ENCODE results near the gene OOSP1. TPM values are rescaled to one million over a fixed set of nuclear protein-coding genes. Genes with fewer than 3 reads are reported as not detected.
"Not testable (repeated sequence)": the region's sequence is repeated elsewhere in the genome, so short reads cannot be mapped to it uniquely, and the experiment has no call there.

OOSP1 gene, protein sequence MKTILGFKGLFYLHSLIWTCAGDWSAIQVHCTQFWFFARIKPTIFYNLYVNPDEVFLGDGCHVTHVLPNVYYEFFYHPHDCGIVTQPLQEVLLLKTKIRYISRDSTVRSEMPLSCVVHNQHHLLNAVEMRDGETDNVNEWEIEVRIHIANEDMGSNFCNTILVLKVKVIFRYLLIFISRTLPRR
- 1.6 TPM for total RNA-seq

DNA sequence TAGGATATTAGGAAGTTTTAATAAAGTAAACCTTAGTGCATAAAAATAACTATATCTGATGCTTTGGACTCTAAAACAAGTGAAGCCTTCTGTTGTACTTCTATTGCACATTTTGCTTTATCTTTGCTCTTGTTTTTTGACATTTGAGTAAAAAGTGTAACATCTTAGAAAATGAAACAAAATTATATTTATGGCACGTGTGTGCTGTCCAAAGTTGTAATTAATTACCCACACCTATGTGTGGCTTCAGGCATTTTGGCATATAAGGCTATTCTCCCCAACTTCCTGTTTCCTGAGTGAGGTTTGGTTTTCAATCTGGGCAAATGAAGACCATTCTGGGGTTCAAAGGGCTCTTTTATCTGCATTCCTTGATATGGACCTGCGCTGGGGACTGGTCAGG, at the start of gene OOSP1:
OOSP1 (plus strand) TSS at position 301 of the 400 bp plus-strand sequence; CDS start at position 324, 23 bp downstream.
- no peak for DNase-seq

DNA sequence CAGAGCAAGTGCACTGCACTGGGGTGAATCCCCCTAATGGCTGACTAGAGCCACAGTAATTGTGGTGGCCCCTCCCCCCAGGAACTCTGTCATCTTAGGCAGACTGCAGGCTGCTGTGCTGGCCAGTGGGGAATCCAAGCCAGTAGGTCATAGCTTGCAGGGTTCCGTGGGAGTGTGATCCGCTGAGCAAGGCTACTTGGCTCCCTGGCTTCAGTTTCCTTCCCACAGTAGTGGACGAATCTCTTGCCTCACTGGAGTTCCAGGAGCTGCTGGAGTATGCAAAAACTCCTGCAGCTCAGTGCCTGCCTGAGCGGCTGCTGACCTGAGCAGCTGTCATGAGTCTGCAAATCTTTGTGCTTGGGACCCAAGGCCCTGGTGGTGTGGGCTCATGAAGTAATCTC, 46.5 kb upstream of the OOSP1 start:
- DNase-seq, result no peak

DNA sequence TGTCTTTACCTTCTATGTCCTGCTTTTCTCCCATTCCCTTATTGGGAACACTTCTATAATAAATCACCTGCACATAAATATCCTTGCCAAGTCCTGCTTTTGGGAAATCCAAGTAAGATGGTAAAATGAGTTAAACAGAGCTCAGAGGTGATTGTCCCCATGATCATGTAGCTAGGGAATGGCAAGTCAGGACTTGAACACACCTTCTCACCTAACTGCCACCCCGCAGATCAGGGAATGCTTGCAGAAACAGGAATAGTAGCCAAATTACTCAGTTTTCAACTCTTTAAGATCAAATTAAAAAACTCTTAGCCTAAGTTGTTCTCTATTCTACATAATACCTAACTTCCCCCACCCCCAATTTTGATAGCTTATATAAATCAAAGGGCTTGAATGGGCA, 43.6 kb upstream of the OOSP1 start:
- DNase-seq, result no peak

DNA sequence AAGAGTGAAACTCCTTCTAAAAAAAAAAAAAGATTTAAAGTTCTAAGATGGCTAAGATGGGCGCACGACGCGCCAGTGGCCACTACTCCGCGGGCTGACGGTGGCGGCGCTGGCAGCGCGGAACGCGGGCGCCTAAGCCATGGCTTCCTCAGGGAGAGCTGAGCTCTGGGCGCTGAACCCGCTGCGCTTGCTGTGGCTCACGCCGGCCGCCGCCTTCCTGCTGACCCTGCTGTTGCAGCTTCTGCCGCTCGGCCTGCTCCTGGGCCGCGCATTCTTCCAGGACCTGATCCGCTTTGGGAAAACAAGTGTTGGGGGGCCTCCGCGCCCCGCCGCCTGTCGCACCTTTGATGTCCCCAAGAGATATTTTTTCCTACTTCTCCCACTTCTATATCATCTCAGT, 40.2 kb upstream of the OOSP1 start:
- no peak for DNase-seq

DNA sequence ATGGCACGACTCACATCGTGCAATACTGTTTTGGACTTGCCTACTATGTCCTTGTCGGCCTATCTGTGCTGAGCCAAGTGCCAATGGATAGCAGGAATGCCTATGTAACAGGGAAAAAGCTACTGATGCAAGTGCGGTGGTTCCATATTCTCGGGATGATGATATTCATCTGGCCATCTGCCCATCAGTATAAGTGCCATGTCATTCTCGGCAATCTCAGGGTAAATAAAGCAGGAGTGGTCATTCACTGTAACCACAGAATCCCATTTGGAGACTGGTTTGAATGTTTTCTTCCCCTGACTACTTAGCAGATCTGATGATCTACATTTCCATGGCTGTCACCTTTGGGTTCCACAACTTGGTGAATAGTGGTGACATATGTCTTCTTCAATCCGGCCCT, 39.6 kb upstream of the OOSP1 start:
- DNase-seq, result no peak

DNA sequence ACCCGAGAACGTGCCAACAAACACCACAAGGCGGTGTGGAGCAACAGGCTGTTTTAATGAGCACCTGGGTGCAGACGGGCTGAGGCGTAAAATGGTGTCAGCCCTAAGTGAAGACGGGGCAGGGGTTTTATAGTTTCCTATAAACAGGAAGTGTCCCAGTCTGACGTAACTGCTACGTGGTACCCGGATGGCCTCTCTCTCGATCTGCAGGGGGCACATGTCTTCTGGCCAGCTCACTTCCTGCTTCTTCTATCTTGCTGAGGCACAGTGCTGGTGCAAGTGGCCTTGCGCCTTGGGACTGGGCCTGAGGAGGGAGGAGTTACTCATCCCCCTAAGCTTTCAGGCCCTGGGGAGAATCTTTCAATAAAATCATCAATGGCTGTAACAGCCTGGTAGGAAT, 38.7 kb upstream of the OOSP1 start:
- no peak for DNase-seq

DNA sequence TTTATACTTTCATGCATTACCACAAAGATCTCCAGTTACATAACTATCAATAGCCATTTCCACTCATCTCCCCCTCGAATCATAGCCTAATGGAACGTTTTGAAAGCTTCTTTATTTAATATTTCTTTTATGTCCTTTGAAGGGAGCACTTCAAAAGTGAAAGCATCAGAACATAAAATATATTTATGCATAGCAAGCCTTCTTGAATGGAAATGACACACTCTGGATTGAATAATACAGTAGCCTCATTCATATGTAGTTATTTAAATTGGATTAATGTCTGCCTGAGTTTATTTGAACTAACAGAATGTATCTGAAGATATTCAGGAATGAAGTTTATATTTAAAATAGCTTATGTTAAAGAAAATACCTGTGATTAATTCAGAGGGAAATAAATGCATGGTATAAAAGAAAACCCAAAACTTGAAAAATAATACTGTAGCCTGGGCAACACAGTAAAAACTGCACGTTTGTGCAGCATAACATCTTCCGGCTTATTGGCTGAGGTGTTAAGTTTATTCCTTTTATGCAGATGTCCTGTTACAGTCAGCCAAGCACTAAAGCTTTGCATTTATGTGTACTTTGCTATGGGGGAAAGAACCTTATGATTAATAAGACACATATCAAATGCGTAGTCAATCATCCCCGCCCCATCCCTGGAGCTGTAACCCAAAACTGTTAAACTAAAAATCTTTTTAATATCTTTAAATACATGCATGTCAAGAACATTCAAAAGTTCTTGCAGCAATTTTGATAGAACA, 37.7 kb upstream of the OOSP1 start:
- no peak for DNase-seq

DNA sequence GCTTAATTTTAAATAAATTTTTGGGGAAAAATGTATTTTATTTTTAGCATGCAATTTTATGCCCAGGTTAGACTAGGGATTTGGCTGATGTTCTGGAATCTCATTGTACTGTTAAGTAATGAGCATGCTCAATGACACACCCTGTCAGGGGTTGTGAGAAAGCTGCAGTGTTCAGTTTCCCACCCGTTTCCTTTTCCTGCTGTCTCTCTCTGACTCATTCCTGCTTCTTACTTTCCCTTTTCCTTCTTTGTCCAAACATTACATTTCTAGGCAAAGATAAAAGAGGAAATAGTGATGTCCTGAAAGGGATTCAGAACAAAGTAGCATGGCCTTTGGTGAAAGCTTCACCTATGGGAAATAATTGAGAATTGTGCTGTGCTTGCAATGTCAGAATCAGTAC, 36.9 kb upstream of the OOSP1 start:
- DNase-seq, result no peak

DNA sequence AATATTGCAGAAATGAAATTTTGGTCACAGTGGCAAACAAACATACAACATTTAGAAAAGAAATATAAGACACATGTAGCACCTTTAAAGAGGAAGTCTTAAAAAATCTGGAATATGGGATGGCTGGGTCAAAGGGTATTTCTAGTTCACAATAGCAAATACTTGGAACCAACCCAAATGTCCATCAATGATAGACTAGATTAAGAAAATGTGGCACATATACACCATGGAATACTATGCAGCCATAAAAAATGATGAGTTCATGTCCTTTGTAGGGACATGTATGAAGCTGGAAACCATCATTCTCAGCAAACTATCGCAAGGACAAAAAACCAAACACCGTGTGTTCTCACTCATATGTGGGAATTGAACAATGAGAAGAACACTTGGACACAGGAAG, 34.7 kb upstream of the OOSP1 start:
- DNase-seq, result not testable (repeated sequence)

DNA sequence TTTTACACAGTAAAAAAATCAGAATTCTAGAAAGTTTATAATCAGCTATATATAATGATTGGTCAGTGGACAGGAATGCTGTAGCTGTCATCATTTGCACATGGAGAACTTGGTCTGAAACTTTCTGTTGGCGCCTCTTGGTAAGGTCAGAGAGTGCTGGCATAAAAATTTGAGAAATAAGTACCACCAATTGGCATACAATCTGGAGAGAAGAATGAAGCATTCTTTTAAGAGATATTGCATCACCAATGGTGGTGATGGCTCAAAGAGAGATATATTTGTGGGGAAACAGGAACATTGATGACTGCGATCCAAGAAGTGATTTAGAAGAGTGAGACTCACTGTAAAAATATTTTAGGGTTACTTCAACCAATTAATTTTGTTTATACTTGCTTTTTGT, 19.8 kb upstream of the OOSP1 start:
- no peak for DNase-seq

DNA sequence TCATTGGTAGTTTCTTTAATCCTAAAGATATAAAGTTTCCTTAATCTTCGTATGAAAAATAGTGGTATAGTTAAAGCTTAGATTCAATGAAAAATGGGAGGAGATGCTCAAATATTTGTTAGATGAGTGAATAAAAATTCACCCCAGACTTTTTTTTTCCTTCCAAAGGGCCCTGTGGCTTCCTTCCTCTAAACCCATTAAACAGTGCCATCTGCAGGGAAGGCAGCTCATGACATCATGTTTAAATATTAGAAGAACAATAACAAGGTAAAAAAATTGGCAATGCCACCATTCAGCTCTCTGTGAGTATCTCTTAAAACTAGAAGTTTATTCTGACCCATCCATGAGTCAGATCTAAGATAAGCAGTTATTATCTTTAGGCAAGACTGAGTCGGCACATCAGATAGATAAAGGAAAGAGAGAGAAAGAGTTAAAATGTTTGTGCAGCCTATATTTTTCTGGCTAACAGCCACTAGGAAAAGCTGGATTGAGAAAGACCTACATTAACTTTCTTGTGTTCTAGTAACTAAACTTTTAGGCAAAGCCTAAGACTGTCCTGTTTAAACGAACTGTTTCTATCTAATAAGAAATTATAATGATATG, 19.1 kb upstream of the OOSP1 start:
- DNase-seq, result no peak

DNA sequence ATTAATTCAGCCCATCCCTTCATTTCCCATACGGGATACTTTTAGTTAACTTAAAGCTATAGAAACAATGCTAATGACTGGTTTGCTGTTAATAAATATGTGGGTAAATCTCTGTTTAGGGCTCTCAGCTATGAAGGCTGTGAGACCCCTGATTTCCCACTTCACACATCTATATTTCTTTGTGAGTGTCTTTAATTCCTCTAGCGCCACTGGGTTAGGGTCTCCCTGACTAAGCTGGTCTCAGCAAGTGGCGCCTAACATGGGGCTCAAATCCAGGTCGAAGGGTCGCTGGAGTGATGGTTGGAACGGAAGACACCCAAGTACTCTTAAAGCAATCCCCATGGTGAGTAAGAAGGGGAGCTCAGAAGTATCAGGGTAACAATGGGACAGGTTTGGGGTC, 14.4 kb upstream of the OOSP1 start:
- no peak for DNase-seq

DNA sequence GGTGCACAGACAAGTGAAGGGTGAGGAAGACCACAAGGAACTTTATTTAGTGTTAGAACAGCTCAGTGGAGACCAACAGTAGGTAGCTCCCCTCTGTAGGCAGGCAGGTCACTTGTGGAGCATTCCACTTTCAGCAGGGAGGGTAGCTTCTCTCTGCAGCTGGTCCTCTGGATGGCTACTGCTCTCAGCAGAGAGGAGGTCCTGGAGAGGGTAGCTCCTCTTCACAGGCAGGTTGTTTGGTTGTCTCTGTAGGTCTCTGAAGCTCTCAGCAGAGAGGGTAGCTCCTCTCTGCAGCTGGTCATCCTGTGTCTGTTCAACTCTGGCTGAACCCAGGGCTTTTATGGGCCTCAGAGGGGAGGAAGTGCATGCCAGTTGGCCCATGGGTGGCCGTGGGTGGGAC, 6.5 kb upstream of the OOSP1 start:
- DNase-seq, result no peak

DNA sequence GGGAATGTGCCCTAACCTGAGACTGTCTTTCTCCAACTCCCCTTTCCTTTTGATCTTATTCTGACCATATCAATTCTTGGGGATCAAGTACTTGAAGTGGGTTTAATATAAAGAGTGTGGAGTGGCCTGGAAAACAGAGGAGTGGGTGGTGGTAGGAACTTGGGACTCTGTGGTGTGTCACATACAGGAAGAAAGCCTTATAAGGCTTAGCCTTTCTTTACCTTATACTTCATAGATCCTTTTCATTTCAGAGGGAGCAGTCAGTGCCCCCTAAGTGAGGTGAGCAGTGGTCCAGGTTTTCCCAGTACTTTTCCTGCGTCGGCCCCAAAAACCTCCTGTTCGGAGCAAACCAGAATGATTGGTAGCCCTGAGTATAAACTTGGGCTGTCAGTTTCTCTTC, 486 bp downstream of the OOSP1 start:
- DNase-seq, result no peak

DNA sequence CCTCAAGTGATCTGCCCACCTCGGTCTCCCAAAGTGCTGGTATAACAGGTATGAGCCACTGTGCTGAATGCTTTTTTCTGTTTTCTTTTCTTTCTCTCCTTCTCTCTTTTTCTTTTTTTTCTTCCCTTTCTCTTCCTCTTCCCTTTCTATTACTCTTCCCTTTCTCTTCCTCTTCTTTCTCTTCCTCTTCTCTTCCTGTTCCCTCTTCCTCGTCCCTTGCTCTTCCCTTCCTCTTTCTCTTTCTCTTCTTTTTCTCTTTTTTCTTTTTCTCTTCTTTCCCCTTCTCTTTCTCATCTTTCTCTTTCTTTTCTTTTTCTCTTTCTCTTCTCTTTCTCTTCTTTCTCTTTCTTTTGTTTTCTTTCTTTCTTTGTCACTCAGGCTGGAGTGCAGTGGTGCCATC, 1.2 kb downstream of the OOSP1 start:
- DNase-seq, result no peak

DNA sequence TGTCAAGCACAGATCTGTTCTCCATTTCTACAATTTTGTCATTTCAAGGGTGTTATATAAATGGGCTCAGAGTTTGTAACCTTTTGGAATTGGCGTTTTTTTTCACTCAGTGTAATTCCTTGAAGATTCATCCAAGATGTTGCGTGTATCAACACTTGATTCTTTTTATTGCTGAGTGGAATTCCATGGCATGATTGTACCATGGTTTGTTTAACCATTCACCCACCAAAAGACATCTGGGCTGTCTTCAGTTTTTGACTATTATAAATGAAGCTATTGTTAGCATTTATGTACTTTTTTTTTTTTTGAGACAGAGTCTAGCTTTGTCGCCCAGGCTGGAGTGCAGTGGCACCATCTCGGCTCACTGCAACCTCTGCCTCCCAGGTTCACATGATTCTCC, 2.9 kb downstream of the OOSP1 start:
- no peak for DNase-seq

DNA sequence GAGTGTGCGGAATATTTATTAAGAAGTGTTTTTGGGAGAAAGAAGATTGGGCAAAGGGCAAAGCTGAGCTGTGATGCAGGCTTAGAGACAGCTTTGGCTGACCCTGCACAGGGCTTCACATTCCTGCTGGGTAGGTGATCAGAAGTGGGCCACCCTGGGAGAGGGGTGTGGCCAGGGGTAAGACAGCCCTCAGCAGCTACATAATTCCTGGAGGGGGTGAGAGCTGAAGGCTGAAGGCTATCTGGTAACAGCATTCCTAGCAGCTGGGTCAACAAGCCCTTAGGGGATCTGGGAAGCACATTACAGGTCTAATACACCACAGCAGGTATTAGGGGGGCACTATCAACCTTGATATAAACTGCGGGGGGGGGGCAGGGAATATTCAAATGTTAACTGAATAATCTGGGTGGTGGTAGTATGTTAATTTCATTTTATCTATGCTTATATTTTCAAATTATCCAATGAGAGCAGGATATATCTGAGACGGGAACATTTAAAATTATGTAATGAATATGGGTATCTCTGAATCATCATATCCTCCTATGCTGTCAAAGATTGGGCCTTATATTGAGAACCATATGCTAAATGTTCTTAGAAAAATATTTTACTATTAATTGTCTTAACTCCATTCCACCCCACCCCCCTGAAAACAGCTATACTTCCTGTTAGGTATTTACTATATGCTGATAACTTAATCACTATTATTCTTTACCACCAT, 5.9 kb downstream of the OOSP1 start:
- no peak for DNase-seq

DNA sequence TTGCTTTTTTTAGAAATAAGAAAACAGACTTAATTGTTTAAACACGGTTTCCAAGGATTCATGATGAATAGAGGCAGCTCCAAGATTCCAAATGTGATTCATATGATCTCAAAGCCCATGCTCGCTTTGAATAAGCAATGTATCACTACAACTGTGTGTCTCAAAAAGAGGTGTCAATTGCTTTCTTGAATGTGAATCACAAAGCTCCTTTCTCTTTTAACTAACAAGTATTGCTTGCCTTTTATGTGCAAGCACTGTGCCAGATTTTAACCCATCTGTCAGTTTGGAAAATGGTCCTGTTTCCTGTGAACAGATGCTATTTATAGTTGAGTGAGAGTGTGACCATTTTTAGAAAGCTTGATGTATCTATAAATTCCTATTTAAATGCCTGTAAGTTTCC, 6.5 kb downstream of the OOSP1 start:
- DNase-seq, result no peak

DNA sequence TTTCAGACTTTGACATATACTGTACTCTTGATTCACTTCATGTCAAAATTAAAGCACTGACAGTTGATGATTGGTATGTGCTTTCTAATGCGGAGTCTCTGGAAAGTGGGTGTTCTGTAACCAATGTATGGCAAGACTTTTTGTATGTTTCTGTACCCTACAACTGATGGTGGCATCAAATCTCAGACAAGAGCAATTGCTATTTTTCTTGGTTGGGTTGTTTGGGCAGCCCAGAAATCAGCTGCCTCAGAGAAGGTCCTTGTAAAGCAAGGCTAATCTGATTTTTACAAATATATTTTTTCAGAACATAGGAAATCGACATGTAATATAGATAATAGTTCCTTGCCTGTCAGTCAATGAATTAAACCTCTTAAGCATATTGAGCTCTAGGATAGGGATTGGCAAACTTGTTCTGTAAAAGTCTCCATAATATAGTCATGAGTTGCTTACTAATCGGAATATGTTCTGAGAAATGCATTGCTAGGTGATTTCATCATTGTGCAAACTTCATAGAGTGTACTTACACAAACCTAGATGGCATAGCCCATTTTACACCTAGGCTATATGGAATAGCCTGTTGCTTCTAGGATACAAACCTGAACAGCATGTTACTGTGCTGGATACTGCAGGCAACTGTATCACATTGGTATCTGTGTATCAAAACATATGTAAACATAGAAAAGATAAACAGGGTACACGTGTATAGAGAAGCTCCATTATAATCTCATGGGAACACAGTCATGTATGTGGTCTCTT, 15.4 kb downstream of the OOSP1 start:
- DNase-seq, result no peak

DNA sequence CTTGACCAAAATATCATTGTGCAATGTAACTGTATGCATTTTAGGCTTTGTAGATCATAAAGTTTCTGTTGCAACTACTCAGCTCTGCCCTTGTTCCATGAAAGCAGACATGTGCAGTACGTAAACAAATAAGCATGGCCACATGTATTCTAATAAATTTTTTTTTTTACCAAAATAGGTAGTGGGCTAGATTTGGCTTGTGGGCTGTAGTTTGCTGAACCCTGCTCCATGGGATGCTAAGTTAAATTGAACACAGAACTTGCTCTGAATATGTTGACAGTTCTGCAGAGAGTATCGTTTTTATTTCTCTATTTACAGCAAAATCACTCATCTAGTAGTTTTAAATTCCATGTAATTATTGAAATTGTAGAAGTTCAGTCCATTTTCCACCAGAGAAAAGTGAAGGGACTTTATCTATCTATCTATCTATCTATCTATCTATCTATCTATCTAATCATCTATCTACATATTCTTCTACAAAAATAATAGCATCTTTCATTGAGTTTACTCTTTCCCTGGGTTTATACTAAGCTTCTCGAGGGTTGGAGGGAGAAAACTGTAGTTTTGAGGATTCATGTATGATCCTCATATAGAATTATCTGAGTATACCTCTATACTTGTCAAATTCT, 16.1 kb downstream of the OOSP1 start:
- no peak for DNase-seq

DNA sequence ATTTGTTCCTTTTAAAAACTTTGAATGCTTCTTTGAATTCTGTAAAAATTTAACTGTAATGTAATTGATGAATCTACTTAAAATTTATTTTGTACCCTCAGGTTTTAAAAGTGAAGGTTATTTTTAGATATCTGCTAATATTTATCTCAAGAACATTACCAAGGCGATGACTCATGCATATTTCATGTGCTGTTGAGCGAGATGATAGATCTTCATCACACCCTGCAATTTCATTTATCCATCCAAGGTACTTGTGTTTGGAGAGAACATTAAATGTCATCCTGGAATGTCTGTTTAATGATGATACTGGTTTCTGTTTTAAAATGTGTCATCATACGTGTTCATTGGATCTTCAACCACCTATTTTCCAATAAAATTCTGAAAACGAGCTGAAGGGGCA, 18.9 kb downstream of the OOSP1 start:
- no peak for DNase-seq
